NCI-H446 (cell line): ENCODE measurements around the gene FAM43A.

Experiments used
- DNase-seq, 2 experiments: peaks; one replicate each; lab custom pipeline; 2025; lab: John Stamatoyannopoulos, UW

Gene FAM43A

GRCh38 chr3:194676471-194676870, 9.2 kb upstream of the FAM43A start:
- DNase-seq: no peak

- DNase-seq: no peak
Observed at GRCh38 chr3:194680888-194681615, 4.6 kb upstream of the FAM43A start.

GRCh38 chr3:194682189-194682693, 3.4 kb upstream of the FAM43A start:
- DNase-seq: no peak

- DNase-seq: peak; percentile 56 to 88
Observed at GRCh38 chr3:194682694-194683310, 2.9 kb upstream of the FAM43A start.

GRCh38 chr3:194683380-194683779, 2.3 kb upstream of the FAM43A start:
- DNase-seq: no peak

- no peak for DNase-seq
Observed at GRCh38 chr3:194685065-194685717, 492 bp upstream of the FAM43A start.

- no peak for DNase-seq
Observed at GRCh38 chr3:194686414-194686815, 732 bp downstream of the FAM43A start.

- DNase-seq: peak in 1 of 2 experiments; percentile 51
Observed at GRCh38 chr3:194686816-194687637, 1.3 kb downstream of the FAM43A start.

GRCh38 chr3:194687638-194688199, 2.0 kb downstream of the FAM43A start:
- peak in 1 of 2 experiments; percentile 48 for DNase-seq

- DNase-seq: no peak
Observed at GRCh38 chr3:194688200-194688740, 2.6 kb downstream of the FAM43A start.

GRCh38 chr3:194688946-194689345, 3.3 kb downstream of the FAM43A start:
- no peak for DNase-seq

GRCh38 chr3:194689493-194689944, 3.8 kb downstream of the FAM43A start:
- peak in 1 of 2 experiments; percentile 60 for DNase-seq

GRCh38 chr3:194690501-194691372, 5.1 kb downstream of the FAM43A start:
- peak in 1 of 2 experiments; percentile 19 for DNase-seq

- peak; percentile 63 to 80 for DNase-seq
Observed at GRCh38 chr3:194691481-194692283, 6.0 kb downstream of the FAM43A start.

- no peak for DNase-seq
Observed at GRCh38 chr3:194696702-194697101, 11.0 kb downstream of the FAM43A start.

GRCh38 chr3:194702545-194702944, 16.9 kb downstream of the FAM43A start:
- no peak for DNase-seq

- DNase-seq: no peak
Observed at GRCh38 chr3:194705227-194705626, 19.5 kb downstream of the FAM43A start.

GRCh38 chr3:194705761-194706160, 20.1 kb downstream of the FAM43A start:
- DNase-seq: no peak

- DNase-seq: no peak
Observed at GRCh38 chr3:194707147-194707540, 21.5 kb downstream of the FAM43A start.
